GM18858 (cell line): ENCODE measurements around the gene REEP3.
A peak's percentile ranks its signal among the peaks of the same experiment; 100 is the strongest.
"Not testable (repeated sequence)": the region's sequence is repeated elsewhere in the genome, so short reads cannot be mapped to it uniquely, and the experiment has no call there.

Experiments used
- ATAC-seq: cut with Tn5 transposase; IDR thresholded peaks from one replicate; pipeline ENCODE4 v1.9.1; 2021; ENCODE audit not compliant: unreplicated experiment

The REEP3 gene, protein sequence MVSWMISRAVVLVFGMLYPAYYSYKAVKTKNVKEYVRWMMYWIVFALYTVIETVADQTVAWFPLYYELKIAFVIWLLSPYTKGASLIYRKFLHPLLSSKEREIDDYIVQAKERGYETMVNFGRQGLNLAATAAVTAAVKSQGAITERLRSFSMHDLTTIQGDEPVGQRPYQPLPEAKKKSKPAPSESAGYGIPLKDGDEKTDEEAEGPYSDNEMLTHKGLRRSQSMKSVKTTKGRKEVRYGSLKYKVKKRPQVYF

DNA sequence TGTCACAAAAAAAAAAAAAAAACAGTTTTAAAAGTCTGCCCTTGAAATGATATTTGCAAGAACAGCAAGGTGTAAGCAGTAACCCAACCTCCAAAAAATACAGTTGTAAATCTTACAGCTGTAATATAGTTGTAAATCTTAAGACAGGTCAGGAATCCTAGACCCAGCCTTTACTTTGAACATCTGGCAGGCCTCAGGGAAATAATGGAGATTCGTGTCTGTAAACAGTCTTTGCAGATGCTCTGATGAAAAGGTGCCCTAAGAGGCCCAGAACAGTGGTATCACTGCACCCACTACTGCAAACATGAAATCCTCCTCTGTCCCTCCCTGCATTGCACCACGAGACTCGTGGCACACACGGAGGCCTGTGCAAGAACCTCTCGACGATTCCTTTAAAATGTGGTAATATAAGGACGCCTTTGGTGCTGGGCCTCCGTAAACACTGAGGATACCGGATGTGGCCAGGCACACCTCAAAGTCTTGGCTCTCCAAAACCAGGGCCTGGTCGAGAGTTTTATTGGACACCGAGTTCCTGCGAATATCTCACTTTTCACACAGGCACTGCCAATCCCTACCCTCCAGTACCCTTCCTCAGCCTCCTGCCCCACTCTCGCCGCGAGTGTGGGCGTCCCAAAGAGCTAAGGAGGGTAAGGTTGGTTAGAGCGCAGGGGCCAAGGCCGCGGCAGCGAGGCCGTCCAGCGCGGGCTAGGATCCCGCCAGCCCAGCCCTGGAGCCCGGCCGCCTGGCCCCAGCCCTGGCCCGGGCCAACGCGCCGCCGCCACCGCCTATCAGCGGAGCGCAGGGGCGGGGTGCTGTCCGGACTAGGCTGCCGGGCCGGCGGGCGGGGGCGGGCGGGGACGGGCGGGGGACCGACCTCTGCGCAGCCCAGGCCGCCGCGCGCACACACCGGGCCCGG lies at the start of gene REEP3:
REEP3 (plus strand) TSS at position 902 of the 916 bp plus-strand sequence. CDS start 145 bp downstream, outside the sequence.
- peak; percentile 39 for ATAC-seq

DNA sequence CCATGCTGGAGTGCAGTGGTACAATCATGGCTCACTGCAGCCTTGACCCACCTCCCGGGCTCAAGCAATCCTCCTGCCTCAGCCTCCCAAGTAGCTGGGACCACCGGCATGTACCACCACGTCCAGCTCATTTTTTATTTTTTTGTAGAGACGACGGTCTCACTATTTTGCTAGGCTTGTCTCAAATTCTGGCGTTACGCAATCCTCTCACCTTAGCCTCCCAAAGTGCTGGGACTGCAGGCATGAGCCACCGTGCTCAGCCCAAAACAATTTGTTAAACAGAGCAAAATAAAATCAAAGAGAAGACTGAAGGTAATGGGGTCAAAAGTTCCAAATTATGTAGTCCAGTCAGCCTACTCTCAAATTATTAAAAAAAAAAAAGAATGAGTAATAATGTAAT lies 46.7 kb upstream of the REEP3 start:
- ATAC-seq, result no peak

DNA sequence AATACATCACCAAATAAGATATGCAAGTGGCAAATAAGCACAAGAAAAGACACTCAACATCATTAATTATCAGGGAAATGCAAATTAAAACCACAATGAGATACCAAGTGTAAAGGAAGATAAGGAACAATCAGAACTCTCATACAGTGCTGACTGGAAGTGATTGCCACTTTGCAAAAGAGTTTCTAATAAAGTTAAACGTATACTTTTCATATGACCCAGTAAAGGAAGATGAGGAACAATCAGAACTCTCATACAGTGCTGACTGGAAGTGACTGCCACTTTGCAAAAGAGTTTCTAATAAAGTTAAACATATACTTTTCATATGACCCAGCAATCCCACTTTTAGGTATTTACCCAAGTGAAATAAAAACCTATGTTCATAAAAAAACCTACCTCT lies 43.3 kb upstream of the REEP3 start:
- no peak for ATAC-seq

DNA sequence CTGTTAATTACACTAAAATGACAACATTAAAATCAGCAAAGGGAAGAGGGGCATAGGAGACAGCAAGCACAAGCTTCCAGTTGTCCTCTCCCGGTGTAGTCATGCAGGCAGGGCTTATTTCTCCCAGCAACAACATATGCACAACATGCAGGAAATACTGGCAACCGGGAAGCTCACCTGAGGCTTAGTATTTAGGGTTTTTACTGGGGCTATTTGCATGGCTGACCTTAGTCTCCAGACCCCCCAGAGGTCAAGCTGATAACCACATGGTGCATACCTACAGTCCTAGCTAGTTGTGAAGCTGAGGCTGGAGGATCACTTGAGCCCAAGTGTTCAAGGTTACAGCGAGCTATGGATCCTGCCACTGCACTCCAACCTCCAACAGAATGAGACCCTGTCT lies 42.6 kb upstream of the REEP3 start:
- no peak for ATAC-seq

DNA sequence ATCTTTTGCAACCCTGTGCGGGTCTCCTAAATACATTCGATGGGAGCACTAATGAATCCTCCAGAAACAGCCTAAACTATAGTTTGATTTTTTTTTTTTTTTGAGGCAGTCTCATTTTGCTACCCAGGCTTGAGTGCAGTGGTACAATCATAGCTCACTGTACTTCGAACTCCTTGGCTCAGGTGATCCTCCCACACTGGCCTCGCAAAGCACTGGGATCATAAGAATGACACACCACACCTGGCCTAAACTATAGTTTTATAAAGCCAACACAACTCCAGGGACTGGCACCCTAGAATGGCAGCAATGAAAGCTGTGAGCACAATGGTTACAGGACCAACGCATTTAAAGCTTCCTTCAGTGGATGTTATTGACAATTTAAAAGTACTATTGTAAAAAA lies 41.0 kb upstream of the REEP3 start:
- no peak for ATAC-seq

DNA sequence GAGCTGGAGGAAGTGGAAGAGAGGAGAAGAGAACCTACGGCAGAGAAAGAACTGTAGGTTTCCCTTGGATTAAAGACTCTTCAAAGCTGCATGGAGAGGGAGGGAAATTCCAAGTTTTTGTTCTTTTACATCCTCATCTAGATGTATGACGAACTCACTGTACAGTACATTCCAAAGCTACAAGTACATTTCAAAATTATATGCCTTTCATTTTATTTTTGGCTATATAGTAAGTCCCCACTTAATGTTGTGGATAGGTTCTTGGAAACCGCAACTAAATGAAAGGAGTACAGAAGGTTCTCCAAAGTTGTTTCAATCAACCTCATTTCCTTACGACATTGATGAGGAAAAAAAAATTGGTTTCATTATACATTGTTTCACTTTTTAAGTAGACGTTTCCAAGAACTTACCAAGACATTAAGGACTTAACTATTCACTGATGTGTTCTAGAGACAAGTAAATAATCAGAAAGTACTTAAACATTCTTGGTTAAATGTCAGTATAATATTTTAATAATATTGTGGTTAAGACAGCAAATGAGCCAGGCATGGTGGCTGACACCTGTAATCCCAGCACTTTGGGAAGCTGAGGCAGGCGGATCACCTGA lies 39.3 kb upstream of the REEP3 start:
- no peak for ATAC-seq

DNA sequence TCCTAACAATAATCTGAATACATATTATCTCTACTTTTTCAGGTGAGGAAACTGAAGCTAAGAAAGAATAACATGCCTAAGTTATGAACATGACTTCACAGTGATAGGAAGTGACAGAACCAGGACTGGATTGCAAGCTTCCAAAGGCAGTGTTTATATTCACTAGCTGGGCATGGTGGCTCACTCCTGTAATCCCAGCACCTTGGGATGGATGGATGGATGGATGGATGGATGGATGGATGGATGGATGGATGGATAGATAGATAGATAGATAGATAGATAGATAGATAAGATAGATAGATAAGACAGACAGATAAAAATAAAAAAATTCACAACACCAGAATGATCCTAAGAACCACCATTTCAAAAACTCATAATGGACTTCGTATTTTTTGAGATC lies 37.2 kb upstream of the REEP3 start:
- ATAC-seq, result no peak

DNA sequence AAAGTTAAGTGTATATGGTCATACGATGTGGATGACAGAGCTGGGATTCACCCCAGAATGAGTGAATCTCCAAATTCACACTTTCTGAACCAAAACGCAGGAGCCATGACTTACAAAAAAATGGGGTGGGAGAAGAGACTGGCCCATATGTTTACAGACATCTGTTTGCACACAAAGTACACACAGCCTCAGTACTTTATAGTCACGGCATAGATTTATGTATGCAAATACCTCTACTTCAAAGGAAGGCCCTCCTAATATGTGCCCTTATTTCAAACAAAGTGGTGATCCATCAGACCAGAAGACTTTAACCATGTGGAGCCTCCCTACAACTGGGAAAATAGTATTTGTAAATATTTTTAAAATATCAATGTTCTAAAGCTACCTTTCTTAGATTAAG lies 33.2 kb upstream of the REEP3 start:
- no peak for ATAC-seq

DNA sequence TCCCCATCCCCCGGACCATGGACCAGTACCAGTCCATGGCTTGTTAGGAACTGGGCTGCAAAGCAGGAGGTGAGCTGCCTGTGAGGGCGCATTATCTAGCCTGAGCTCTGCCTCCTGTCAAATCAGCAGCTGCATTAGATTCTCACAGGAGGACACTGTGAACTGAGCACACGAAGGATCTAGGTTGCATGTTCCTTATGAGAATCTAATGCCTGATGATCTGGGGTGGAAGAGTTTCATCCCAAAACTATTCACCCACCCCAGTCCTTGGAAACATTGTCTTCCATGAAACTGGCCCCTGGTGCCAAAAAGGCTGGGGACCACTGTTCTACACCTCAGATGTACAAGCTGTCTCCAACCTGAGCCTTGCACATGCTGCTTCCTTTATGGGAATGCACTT lies 31.4 kb upstream of the REEP3 start:
- ATAC-seq, result no peak

DNA sequence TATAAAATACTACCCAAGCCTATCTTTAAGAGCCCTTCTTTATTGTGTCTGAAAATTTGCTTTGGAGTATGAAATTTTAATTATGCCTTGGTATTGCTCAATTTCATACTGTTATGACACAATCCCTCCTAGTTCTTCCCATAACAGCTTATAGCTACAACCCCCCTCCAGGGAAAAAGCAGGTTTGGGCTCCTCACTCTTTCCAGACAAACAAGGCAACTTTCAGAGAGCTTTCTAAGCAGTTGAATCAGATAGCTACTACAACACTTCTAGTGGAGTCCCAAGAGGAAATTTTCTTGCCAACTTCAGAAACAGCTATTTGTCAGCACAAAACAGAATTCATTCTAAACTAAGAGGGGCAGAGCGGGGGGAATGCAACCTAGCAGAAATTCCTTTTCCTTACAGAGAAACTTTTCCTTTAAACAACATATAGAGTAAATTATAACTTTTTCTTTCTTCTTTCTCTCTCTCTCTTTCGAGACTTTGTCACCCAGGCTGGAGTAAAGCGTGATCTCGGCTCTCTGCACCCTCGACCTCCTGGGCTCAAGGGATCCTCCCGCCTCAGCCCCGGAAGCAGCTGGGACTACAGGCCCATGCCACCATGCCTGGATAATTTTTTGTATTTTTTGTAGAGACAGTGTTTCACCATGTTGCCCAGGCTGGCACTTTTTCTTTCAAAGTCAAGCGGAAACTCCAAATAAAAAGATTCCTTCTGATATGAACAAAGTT lies 29.4 kb upstream of the REEP3 start:
- no peak for ATAC-seq

DNA sequence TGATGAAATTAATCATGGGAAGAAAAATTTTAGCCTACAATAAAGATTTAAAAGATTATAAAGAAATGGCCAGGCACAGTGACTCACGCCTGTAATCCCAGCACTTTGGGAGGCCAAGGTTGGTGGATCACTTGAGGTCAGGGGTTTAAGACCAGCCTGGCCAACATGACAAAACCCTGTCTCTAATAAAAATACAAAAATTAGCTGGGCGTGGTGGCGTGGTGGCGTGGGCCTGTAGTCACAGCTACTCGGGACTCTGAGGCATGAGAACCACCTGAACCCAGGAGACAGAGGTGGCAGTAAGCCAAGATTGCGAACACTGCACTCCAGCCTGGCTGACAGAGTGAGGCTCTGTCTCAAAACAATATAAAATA lies 28.9 kb upstream of the REEP3 start:
- not testable (repeated sequence) for ATAC-seq

DNA sequence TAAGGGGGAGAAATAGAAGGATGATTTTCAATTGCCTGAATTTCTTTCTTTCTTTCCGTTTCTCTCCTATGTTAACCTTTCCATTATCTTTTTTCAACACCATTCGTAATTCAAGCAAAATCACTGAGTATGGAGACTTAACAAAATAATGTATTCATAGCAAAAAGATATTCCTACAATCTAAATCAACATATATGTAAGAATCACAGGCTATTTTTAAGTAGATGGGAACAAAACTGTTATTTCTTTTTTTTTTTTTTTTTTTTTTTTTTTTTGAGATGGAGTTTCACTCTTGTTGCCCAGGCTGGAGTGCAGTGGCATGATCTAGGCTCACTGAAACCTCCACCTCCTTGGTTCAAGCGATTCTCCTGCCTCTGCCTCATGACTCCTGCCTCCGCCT lies 28.2 kb upstream of the REEP3 start:
- ATAC-seq, result no peak

DNA sequence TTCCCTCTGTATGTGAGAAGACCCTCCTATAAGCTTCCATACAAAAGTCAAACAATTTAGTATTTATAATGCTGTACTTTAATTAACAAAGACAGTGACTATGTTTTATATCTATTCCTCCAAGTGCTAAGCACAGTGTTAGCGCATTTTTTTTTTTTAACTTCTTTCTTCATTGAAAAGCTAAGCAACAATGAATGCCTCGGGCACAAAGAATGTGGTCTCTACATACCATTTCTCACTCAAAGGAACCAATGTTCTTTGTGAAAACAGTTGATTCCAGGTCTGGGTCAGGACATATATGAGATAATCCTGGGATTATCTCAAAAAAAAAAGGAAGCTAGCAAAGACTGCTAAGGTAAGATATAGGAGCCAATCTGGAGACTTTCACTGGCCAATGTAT lies 26.2 kb upstream of the REEP3 start:
- ATAC-seq, result no peak

DNA sequence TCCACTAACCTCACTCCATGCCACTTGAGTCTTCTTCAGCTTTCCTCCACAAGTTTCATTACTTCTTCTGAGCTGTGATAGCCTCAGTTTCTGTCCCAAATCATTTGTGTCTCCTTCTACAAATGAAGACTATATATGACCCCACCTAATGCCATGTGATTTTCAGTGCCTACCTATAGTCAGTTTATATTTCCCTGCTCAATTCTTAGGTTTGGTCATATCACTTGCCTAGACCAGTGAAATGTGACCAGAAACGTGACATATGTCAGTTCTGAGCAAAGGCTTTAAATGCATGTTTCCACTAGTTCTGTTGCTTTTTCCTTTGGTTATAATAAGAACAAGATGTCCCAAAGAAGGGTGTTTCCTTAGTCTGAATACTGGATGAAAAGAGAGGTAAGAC lies 24.6 kb upstream of the REEP3 start:
- peak; percentile 55 for ATAC-seq

DNA sequence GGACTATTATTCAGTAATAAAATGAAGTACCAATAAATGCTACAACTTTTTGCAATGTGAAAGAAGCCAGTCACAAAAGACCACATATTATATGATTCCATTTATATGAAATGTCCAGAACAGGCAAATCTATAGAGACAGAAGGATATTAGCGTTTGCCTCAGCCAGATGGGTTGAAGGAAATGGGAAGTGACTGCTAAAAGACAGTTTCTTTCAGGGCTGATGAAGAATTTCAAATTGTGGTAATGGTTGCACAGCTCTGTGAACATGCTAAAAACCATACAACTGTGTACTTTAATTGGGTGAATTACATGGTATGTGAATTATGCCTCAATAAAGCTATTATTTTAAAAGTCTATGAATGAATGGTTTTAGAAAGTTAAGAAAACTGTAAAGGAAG lies 23.9 kb upstream of the REEP3 start:
- ATAC-seq, result no peak

DNA sequence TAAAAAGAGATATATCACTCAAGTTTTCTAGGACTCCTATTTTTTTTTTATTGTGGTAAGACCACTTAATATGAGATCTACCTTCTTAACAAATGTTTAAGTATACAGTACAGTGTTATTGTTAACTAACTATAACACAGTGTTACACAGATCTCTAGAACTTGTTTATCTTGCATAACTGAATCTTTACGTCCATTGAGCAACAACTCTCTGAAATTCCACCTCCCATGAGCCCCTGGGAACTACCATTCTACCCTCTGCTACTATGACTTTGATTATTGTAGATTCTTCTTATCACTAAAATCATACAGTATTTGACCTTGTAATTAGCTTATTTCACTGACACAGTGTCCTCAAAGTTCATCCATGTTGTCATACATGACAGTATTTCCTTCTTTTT lies 22.5 kb upstream of the REEP3 start:
- ATAC-seq, result no peak

DNA sequence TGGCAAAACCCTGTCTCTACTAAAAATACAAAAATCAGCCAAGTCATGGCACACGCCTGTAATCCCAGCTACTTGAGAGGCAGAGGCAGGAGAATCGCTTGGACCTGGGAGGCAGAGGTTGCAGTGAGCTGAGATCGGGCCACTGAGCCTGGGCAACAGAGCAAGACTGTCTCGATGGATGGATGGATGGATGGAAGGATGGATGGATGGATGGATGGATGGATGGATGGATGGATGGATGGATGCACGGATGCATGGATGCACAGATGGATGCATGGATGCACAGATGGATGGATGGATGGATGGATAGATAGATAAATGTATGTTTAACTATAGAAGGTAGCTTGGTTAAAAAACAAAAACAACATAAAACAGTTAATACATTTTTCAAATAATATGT lies 20.6 kb upstream of the REEP3 start:
- ATAC-seq, result not testable (repeated sequence)

DNA sequence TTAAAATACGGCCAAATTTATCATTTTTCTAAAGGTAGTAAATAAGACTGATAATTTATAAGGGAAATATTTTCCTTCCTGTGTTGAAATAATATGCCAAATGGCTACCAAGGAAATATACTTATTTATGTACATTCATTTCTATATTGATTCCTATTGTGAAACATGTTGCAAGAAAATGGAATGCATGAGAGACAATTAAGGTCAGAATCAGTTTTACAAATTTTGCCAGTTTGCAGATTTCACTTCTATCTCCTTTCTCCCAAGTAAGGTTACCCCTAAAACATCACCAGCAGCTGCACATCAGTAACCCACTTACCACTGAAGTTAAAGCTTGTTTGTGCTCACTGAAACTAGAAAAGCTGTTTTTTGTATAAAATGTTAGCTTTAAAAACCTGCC lies 19.2 kb upstream of the REEP3 start:
- ATAC-seq, result no peak

DNA sequence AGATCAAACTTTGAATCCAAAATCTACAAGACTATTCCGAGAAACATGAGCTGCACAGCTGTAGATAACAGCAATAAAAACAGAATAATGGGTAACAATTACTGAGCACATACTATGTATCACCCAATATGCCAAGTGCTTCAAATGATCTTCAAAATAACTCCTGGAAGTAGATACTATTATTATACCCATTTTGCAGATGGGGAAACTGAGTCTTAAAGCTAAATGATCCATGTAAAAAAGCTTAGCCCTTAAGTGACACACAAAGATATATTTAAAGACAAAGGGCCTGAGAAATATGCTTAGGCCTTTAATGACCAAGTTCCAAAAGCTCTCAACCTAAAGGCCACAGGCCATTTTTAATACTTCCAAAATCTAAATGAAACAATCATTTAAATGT lies 18.4 kb upstream of the REEP3 start:
- no peak for ATAC-seq

DNA sequence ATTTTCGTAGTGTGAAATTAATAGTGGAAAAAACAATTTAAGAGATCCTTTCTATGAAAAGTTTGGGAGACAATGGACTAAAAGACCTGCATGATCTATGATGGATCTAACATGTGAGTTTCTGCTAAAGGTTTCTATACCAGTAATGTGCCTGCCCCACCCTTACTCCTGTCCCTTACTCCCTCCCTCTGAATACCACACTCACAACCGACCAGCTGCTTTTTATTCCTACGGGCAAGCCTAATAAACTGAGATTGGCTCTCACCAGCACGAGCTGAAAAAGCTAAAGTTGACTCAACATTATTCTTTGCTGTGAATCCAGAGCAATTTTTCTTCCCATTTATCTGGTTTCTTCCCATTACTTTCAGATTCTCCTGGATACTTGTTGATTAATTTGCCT lies 17.8 kb upstream of the REEP3 start:
- no peak for ATAC-seq

DNA sequence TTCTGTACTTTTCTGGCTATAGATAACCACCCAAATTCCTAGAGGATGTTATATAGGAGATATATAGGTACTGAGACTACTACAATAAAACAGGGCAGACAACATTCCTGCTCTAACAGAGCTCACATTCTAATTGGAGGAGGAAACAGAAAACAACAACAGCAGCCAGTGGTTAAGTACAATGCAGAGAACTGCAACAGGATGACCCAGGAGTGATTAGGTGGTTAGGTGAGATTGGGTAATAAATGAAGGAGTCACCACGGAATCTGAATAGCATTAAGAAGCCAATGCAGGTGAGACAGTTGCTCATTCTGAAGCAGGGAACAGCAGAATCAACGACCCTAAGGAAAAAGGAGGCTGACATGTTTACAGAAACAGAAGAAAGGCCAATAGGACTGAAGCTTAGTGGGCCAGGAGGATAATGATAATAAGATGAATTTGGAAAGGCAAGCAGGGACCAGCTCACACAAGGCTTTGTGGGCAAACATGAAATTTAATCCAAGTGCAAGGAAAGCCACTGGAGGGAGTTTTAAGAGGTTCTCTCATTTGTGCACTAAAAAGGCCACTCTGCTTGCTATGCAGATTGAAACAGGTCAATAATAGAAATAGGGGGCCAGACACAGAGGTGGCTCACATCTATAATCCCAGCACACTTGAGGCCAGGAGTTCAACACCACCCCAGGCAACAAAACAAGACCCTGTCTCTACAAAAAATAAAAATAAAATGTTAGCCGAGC lies 16.9 kb upstream of the REEP3 start:
- no peak for ATAC-seq
